ENCODE data around the gene PLPP6. TPM values are rescaled to one million over a fixed set of nuclear protein-coding genes. Genes with fewer than 3 reads are reported as not detected.

The PLPP6 gene
- total and polyA plus RNA-seq, 2 of the 13 experiments (the other 11 are each of a cell fraction or from before 2014, with no cell fraction given) = 12.1 to 15.5 TPM

DNA sequence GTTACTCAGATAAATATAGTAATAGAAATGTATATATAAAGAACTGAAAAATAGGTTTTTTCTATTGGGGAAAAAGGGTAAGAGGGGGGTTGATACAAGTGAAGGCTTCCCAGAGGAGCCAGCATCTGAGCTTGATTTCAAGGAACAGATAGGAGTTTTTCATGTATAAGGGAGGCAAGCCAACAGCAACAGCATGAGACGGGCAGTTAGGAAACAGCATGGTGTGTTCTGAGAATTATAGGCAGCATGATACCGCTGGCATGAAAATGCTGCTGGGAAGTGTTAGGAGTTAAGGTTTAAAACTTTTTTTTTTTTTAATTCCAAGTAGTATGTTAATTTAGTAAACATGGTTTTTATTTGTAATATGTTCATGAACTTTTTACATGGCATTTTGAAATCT lies 26.9 kb downstream of the PLPP6 start (continued):
- TF ChIP-seq SATB2 (CRISPR knock-in tag; IDR thresholded peaks at IDR 0.05) (no peak), ZNF207 (IDR thresholded peaks at IDR 0.05; ENCODE audit: borderline replicate concordance) (no peak), ZNF296 (CRISPR knock-in tag; conservative IDR thresholded peaks at IDR 0.05) (no peak)
- TF ChIP-seq, protein P1, sequence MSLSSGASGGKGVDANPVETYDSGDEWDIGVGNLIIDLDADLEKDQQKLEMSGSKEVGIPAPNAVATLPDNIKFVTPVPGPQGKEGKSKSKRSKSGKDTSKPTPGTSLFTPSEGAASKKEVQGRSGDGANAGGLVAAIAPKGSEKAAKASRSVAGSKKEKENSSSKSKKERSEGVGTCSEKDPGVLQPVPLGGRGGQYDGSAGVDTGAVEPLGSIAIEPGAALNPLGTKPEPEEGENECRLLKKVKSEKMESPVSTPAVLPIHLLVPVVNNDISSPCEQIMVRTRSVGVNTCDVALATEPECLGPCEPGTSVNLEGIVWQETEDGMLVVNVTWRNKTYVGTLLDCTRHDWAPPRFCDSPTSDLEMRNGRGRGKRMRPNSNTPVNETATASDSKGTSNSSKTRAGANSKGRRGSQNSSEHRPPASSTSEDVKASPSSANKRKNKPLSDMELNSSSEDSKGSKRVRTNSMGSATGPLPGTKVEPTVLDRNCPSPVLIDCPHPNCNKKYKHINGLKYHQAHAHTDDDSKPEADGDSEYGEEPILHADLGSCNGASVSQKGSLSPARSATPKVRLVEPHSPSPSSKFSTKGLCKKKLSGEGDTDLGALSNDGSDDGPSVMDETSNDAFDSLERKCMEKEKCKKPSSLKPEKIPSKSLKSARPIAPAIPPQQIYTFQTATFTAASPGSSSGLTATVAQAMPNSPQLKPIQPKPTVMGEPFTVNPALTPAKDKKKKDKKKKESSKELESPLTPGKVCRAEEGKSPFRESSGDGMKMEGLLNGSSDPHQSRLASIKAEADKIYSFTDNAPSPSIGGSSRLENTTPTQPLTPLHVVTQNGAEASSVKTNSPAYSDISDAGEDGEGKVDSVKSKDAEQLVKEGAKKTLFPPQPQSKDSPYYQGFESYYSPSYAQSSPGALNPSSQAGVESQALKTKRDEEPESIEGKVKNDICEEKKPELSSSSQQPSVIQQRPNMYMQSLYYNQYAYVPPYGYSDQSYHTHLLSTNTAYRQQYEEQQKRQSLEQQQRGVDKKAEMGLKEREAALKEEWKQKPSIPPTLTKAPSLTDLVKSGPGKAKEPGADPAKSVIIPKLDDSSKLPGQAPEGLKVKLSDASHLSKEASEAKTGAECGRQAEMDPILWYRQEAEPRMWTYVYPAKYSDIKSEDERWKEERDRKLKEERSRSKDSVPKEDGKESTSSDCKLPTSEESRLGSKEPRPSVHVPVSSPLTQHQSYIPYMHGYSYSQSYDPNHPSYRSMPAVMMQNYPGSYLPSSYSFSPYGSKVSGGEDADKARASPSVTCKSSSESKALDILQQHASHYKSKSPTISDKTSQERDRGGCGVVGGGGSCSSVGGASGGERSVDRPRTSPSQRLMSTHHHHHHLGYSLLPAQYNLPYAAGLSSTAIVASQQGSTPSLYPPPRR (CRISPR knock-in tag; IDR thresholded peaks at IDR 0.05; ENCODE audit: borderline replicate concordance) = no peak

DNA sequence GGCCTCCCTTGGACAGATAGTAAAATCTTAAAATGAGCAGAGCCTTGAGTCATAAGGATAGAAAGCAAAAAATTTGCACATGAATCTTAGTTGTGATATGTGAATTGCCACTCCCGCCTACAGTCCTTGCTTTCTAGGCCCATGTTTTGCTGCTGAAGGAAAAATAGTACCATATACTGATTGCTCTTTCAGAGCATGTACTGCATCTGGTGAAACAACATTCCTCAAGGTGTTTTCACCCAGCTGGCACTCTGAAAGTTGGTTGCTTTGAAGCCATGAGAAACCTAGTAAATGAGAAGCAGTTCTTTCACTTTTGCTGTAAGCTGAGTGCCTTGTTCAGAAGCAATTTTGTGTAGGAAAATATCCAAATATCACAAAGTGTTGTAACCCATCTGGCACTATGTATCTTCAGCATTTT lies 27.6 kb downstream of the PLPP6 start:
- BruUV-seq (replicated peaks) = no TSS peak
- POLR2A ChIA-PET = no interaction called here
- Histone ChIP-seq H3K4me1 (ENCODE audit: insufficient read depth, low read length) (no peaks in the 10 kb centered on the region), H3K27ac (ENCODE audit: extremely low read length, insufficient read depth, low read length) (no peak overlapping the region), H3K27me3 (ENCODE audit: control insufficient read depth in 1 of 2, insufficient read depth in 2 of 2, low read length in 2 of 2) (no peaks in the 10 kb centered on the region), H3K4me2 (ENCODE audit: low read depth, low read length) (no peak overlapping the region), H3K9ac (ENCODE audit: insufficient read depth, low read depth, low read length) (no peak overlapping the region), H3K79me2 (ENCODE audit: insufficient read depth, low read length) (peaks cover 11% of the 10 kb centered on the region), H4K20me1 (ENCODE audit: insufficient read depth, low read length) (0 out of 2 replicates have a peak, but pooled peaks cover 3% of the 10 kb centered on the region), H3K4me3 (replicated peaks in 1 of 3; ENCODE audit: insufficient read depth in 1 of 3, low read depth in 2 of 3, low read length in 3 of 3) (no peak overlapping the region), H3K36me3 (replicated peaks in 1 of 2; ENCODE audit: control insufficient read depth in 1 of 2, insufficient read depth in 2 of 2, low read length in 2 of 2) (peaks cover 8 to 53% of the 10 kb centered on the region in 2 experiments), H2AFZ (ENCODE audit: low read length) (no peak overlapping the region), H3K9me3 (ENCODE audit: low read length) (no peaks in the 10 kb centered on the region)
- DNase-seq (ENCODE audit: low spot score) (no peak), FAIRE-seq (no peak), ATAC-seq (no peak)
- CTCF ChIA-PET (ENCODE audit: low intra/inter-chr PET ratio, low total read pairs) = no interaction called here
- intact Hi-C loops (cut with micrococcal nuclease; ENCODE audit: unreplicated experiment) (no loop called here), in situ Hi-C loops (cut with HindIII; ENCODE audit: extremely low pct_ligation_motif_present, low pct_unique_long_range_greater_than_20kb) (no loop called here)
- no peak for TF ChIP-seq PHF5A (CRISPR knock-in tag; IDR thresholded peaks at IDR 0.05; ENCODE audit: low read depth, unreplicated experiment)
- TF ChIP-seq, protein P2, sequence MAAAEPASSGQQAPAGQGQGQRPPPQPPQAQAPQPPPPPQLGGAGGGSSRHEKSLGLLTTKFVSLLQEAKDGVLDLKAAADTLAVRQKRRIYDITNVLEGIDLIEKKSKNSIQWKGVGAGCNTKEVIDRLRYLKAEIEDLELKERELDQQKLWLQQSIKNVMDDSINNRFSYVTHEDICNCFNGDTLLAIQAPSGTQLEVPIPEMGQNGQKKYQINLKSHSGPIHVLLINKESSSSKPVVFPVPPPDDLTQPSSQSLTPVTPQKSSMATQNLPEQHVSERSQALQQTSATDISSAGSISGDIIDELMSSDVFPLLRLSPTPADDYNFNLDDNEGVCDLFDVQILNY (CRISPR knock-in tag; conservative IDR thresholded peaks at IDR 0.05) = no peak
- no peak for TF ChIP-seq SNRNP70 (IDR thresholded peaks at IDR 0.05; ENCODE audit: low read depth, low read length)
- no peak for TF ChIP-seq ZNF333 (CRISPR knock-in tag; IDR thresholded peaks at IDR 0.05; ENCODE audit: borderline replicate concordance)
- TF ChIP-seq ZNF496 (CRISPR knock-in tag; IDR thresholded peaks at IDR 0.05; ENCODE audit: insufficient replicate concordance) = no peak
- TF ChIP-seq ZNF792 (CRISPR knock-in tag; IDR thresholded peaks at IDR 0.05) = no peak
- no peak for TF ChIP-seq ZNF3 (CRISPR knock-in tag; IDR thresholded peaks at IDR 0.05)
- no peak for TF ChIP-seq ZNF605 (CRISPR knock-in tag; IDR thresholded peaks at IDR 0.05)
- no peak for TF ChIP-seq SAFB2 (CRISPR knock-in tag; IDR thresholded peaks at IDR 0.05; ENCODE audit: borderline replicate concordance, low read depth)
- TF ChIP-seq ZNF367 (CRISPR knock-in tag; IDR thresholded peaks at IDR 0.05; ENCODE audit: borderline replicate concordance) = no peak
- 96% methylated on average over 1 of the region's 1 CpG for WGBS (ENCODE audit: low lambda C conversion rate)

Data from HepG2 (cell line).